ENCODE results near the gene ZNF516.

Gene ZNF516

DNA sequence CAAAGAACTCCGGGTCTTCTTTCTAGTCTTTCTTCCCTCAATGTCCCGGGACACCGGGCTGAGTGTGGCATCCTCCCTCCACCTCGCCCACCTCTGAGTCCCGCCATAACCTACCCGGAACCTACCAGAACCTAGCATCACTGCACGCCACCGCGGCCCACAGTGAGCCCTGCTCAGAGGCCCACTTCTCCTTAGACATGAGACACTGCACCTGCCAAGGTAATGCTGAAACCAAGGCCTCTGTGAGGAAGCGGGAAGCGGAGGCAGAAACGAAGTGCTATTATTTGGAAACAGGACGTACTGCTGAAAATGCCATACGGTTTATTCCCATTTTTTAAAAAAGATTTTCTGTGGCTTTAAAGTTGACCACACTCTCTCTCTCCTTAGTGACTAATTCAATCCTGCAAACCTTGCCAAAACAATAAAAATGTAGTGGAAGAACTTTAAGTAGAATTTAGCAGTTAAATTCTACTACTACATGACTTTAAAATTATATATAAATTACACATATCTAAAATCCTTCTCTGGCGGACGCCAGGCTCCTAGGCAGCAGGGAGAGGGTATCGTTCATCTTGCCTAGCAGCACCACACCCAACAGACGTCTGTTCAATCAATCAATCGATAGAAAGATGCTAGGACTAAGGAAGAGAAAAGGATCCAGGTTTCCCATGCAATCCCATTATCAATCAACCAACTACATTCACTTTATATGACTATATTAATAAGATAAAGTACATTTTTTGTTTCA lies 82.0 kb downstream of the ZNF516 start:
- DNase-seq: no peak

DNA sequence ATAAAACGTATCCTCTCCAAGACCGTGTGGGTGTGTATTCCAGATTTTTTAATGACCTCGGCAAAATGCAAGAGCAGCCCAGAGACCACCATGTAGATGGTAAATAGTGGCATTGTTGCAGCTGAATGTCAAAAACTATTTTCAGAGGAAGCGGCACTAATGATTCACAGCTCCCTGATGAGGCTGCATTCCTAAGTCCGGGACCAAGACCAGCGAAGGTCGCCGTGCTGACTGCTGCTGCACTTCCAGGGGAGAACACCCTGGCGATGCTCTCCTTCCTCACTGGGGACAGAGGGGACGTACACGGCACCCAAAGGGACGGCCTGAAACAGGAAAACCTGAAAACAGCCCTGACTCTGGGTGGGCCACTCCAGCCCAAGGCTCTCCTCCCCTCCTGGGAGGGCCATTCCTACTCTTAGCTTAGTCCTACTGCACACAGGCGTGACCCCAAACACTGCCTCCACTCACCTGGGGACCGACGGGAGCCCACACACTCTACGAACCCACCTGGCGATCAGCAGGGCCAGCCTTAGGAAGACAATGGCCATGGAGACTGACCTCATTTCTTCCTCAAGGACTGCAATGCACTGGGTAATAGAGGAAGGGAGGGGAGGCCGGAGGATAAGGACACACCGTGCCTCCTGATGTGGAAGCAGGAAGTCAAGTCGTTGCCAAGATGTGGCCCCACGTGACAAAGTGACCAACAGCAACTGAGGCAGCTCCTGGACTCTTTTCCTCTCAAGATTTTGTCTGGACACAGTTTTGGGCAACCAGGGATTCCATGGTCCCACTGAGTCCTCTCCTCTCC lies 82.8 kb downstream of the ZNF516 start:
- DNase-seq: no peak

DNA sequence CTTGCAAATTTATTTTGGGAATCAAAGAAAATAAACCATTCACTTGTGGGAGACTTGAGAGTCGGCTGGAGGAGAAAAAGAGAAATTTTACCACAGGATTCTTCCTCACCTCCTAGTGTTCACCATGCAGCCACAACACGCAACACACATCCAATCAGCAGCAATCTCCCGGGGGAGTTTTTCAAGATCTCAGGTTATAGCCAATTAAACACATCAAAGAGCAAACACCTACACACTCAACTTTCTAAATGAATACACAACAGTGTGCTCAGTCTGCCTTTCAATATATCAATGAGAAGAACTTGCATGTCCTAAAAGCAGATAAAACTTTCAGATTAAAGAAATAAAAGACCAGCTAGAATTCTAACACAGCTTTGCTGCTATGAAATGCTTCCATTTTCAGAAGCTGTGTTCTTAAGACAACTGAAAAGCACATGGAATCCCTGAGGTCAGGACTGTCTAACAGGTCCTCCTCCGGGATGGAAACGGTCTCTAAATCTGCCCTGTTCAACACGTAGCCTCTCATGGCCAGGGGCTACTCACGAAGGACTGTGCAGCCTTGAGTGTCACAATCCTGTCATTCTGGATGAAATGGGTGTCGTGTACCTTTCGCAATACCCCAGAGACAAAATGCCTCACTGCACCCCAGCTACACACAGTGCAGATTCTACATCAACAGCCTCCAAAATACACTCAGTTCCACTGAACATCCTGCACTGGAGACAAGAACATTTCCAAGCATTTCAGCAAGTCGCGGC lies 84.2 kb downstream of the ZNF516 start:
- no peak for DNase-seq

DNA sequence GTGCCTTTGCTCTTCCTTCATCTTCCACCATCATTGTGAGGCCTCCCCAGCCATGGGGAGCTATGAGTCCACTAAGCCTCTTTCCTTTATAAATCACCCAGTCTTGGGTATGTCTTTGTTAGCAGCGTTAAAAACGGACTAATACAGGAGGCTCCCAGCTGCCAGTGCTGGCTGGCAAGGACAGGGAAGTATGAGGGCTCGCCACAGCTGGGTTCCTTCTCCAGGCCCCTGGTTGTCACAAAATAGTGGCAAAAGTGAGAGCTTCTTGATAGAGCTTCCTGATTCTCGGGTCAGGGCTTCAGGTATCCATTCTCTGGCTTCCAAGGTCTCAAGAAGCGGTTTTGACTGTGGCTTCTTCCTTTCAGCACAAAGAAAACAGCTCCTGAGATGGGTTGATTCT lies 85.0 kb downstream of the ZNF516 start:
- DNase-seq: no peak

DNA sequence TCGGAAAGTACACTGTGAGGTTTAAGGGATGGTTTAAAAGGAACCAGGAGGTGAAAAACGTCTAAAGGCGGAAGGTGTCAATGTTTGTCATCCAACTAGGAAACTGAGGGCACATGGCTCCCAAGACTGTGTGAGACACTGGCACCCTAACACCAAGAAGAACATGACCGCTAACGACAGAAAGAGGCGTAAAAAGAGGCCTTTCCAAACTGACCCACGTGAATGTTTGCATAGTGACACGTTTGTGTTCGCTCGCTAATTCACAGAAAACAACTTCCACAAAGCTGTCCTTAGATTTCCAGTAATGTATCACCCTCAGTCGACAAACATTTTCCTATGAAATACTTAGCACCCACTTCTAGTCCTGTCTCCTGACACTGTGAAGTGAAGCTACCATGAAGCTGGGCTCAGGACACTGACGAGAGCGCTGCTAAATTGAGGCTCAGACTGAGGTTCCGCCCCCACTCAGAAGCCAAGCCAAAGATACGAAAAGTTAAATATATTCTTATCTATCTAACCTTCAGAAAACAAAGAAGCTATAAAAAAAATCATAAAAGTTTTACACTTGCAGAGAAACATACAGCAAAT lies 86.5 kb downstream of the ZNF516 start:
- no peak for DNase-seq

DNA sequence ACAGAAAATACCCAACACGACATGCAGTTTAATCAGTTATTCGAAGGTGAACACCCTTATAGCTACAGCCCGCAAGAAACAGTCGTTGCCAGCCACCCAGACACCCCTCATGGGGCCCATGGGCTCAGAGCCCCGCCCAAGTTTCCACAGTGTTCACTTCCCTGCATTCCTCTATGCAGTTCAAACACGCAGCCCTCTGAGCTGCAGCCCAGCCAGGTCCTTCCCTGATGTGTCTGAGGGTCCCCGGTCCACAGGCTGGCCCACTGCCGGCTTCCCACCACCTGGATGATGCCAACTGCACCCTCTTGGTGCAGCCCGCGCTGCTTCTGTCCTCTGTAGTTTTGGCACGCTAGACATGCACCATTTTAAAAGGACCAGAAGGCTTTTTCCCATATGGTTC lies 87.4 kb downstream of the ZNF516 start:
- DNase-seq: no peak

DNA sequence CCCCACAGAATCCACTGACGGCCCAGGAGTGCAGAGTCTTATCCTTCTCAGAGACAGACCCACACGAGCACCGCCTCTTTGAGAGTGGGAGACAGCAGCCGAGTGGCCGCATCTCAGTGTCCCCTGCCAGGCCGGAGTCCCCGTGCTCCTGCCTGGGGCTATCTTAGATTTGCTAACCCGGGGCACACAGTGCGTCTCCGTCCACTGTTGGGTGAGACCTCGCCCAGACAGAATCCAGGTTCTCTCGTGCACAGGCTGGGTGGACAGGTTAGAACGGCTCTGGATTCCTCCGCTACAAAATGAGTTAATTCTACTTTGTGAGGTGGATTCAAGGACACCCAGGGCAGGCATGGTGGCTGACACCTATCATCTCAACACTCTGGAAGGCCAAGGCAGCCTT lies 88.3 kb downstream of the ZNF516 start:
- DNase-seq: no peak

DNA sequence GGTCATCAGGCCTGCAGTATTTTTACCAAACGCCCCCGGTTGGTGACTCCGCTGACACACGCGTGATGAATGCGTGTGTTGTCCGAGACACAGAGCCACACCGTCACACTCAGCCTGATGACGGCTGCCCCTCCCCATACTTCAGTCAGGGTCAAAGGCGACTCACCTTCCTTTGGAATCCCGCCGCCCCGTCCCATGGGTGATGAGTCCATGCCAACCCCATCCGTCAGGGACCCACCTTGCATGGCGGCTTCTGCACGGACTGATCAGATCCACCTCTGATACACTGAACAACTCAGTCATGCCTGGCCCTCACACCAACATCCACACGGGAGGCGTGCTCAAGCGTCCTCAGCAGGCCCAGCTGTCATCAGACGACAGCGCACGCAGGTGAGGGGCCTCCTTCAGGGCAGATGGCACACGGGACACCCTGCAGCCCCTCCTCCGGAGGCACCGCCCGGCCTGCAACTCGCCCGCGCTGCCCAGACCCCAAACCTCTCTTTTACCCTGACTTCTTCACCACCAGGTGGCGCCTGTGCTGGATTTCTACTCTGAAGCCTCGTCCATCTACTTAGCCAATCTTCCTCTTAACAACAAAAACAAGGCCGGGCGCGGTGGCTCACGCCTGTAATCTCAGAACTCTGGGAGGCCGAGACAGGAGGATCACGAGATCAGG lies 89.2 kb downstream of the ZNF516 start:
- DNase-seq: no peak

DNA sequence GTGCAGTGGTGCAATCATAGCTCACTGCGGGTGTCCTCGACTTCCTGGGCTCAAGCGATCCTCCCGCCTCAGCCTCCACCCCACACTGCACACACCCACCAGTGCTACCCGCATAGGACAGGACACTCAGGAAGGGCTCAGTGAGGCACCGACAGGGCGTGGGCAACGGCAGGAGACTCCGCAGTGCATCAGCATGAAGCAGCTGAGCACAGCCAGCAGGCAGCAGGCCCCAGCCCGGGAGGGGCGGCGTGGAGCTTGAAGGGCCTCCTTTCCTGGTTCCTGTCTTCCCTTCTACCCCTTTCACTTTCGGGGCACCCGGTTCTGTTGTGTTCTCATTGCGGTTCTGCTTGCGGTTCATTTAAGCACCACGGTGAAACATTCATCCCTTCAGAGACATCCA lies 89.8 kb downstream of the ZNF516 start:
- no peak for DNase-seq

DNA sequence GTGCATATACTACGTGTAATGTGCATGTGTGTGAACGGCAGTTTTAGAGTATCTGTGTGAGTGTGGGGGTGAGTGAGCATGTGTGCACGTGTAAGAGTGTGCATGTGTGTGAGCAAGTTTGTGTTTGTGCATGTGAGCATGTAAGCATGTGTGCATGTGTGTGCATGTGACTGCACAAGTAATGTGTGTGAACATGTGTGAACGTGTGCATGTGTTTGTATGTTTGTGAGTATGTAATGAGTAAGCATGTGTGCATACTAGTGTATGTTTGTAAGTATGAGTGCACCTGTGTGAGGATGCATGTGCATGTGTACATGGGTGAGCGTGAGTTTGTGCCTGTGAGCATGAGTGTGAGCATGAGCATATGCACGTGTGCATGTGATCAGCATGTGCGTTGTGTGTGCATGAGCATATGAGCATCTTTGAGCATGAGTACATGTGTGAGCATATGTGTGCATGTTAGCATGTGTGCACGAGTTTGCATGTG lies 90.7 kb downstream of the ZNF516 start:
- DNase-seq: no peak

DNA sequence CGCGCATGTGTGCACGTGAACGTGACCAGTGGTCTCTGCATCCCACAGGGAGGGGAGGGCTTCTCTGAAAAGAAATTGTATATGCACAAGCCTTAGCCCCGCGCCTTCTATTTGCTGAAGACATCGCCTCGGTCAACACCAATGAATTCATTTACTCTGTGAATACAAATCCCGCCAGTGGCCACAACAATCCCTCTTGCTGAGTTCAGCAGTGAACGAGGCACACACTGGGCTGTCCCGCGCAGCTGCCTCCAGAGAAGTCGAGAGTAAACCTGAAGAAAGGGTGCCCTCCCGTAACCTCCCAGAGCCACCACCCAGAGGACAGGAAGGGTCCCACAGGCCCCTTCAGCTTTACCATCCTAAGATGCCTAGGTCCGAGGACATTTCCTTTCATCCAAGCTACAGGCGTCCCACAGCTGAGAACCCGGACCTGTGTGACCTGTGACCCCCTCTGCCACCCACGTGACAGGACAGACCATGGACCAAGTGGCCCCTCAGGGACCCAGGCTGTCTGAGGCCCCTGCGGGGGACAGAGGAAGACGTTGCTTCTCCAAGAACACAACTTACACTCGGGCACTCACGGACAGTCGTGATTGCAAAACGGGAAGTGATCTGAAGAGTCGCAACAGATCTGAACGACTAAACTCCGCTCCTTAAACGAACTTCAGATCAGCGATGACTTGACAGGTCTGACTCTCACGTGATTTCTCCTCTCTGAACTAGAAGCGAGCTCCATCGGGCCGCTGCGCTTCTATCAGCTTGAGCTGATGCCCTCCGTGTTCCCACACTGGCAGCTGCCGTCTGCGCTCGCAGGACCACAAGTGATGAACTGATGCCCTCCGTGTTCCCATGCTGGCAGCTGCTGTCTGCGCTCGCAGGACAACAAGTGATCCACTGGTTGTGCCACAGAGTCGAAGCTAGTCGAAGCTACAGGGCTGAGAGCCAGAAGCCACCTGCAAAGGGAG lies 92.7 kb downstream of the ZNF516 start:
- no peak for DNase-seq

DNA sequence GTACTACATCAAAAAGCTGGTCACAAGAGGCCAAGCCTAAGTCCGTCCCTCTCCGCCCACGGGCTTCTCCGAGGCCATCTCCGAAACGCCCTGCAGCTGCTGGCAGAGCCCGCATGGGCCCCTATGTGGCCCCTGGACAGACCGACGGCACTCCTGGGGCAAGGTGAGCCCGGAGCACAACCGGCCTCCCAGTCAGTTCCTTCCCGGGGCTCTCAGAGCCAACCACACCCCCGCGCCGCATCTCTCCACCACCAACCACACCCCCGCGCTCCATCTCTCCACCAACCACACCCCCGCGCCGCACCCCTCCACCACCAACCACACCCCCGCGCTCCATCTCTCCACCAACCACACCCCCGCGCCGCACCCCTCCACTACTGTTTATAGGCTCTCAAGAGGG lies 93.5 kb downstream of the ZNF516 start:
- no peak for DNase-seq

DNA sequence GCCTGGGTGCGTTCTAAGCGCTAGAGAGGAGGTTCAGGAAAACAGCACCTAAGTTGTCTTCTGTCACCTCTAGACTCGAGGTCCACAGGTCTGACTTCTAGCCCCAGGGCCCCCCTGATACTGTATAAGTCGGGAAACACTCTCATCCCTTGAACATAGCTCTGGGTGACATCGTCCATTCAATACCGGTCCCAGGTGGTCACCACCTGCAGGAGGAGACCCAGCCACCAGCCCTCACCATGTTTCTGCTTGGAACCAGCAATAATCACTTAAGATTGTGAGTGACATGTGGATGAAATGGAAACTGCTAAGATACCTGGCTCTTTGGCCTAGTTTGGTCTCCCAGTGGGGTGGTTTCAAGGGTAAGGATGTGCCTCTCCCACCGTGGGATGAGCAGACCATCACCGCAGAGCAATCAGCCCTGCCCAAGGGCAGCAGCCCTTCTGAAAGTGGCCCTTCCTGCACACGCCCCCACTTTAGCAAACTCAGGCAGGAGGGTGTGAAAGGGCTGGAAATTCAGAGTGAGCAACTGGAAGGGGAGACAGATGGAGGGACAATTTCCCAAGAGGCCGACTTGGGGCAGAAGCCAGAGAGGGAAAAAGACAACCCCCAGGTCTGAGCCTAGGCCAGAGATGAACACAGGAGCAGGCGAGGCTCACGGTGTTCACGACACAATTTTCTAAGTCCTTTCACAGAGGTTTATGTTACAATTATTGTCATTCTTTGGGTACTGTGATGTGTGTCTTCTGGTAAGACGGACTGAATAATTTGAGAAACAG lies 95.2 kb downstream of the ZNF516 start:
- no peak for DNase-seq

DNA sequence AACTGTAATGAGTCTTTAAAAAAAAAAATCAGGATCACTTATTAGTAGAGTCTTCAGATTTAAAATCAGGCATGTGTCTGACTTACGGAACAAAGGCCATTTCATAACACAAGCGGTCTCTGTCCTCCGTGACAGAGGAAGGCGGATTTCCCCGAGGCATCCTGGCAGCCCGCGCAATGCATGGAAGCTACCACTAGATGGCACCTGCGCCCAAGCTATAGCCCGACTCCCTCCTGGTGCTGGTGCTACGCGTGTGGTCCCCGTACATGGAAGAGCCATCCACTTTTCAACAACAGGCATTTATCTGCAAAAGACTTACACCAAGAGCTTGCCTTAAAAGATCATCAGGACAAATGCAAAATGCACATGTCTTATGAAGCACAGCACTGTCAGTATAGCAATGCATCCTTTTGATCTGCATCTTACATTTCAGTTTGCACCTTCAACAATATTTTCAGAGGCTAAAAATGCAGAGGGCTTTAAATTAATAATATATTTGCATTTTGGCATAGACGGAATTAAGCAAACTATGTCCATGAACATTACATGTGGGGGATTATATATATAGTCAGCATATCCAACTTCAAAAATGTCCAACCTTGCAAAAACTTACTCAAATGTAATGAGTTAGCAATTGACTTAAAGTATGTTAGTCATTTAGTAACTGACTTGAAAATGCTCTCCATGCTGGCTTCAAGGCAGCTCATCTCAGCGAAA lies 96.0 kb downstream of the ZNF516 start:
- DNase-seq: peak; percentile 77

DNA sequence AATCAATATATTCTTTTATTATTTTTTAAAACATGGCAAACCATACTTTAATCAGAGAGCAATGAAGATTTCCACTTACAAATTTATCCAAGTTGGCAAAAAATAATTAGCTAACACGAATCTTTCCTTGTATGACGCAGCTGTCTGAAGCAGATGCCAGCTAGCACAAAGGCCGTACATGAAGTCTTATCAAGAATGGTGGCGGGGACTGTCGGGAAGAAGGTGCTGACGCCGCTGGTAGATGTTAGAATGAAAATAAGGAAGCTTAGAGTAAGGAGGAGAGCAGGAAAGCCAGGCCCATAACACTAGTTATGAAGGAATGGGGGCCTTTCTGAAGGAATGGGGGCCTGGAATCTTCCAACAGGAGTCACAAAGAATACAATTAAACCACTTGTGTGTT lies 96.7 kb downstream of the ZNF516 start:
- no peak for DNase-seq

DNA sequence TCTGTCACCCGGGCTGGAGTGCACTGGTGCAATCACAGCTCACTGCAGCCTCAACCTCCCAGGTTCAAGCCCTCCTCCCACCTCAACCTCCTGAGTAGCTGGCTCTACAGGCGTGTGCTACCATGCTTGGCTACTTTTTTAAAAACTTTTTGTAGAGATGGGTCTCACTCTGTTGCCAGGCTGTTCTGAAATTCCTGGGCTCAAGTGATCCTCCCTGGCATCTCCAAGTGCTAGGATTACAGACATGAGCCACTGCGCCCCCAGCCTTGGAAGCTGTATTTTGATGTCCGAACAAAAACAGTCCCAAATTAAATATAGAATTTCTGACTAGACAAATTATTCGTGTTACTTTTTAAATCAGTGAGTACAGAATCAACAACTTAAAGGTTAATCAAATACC lies 97.4 kb downstream of the ZNF516 start:
- DNase-seq: no peak

DNA sequence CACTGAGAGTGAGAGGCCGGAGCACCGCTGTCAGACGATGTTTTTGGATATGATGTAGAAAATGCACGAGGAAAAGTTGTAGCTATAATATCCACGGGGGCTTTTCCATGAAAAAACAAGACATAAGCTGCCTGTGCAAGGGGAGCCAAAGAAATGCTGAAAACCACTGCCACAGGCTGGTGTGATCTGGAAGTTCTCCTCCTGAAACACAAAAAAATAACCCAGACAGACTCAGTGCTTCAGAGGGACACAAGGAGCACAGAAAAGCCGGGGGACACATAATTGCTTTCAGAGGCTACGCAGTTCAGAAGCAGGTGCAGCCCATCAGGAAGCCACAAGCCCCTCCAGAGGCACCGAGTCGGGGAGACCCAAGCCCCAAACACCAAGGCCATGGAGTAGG lies 98.2 kb downstream of the ZNF516 start:
- DNase-seq: no peak

DNA sequence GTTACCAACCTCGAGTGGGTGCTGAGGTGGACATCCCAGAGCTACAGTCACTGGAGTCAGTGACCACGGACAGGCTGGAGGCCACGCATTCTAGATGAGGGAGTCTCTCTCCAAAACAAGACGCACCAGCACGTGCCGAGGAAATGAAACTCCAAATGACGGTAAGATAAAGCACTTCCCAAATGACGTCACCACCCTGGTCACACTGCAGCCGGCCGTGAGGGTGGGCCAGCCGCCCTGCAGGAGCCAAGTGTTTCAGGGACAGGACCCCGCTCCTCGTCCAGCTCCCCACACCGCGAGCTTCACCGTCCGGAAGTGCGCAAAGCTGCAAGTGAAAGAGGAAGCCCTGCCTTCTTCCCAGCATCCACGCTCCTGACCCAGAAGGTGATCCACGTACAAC lies 99.4 kb downstream of the ZNF516 start:
- DNase-seq: no peak

DNA sequence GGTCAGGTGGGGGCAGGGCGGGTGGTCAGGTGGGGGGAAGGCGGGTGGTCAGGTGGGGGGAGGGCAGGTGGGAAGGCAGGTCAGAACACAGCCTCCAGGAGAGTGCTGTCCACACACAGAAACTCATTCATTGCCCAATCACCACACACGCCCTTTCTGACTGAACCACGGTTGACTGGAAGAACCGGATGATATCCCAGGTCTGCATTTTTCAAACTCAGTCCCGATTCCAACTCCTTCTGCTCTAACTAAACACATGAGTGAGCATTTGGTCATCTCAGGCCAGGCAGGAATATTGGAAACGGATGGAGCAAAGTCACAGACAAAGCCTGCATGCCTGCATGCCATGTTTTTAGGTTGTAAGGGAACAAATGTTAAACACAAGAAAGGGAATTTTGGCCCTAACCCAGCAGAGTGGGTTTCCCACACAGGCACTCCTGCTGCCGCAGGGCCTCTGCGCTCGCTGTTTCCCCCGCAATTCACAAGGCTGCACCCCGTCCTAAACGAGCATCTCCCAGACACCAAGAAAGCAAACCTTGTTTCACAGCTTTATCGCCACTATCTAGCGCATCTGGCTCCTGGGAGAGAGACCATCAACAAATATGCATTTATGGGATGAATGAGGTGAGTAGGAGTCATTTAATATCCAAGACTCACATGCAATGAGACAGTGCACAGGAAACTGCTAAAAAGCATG lies 100.1 kb downstream of the ZNF516 start:
- DNase-seq: no peak

All from stimulated activated CD4-positive, alpha-beta T cell treated with anti-CD3 and anti-CD28 coated beads, Interleukin-4, amount 100 ng/mL, for 1 hour (primary cell).